PFSK-1 (cell line): Measurements from ENCODE around the gene PPM1M.

Experiments used
- POLR2AphosphoS5 ChIP-seq: IDR thresholded peaks from 2 replicates; pipeline ENCODE4 v1.6.1; 2012; ENCODE audit warnings: low read depth, mild to moderate bottlenecking, control low read depth, low read length, moderate library complexity
- REST ChIP-seq, 2 experiments: IDR thresholded peaks; 2 replicates each; pipeline versions ENCODE4 v1.6.1 to v1.8.0; 2011 to 2012; ENCODE audit warnings: low read depth in 2 of 2, low read length in 2 of 2, control low read depth in 1 of 2, inconsistent platforms in 1 of 2, mild to moderate bottlenecking in 1 of 2, moderate library complexity in 1 of 2; ENCODE audit not compliant: insufficient read depth in 1 of 2
- SIN3A ChIP-seq: IDR thresholded peaks from 2 replicates; pipeline ENCODE4 v1.6.1; 2012; ENCODE audit warnings: mild to moderate bottlenecking, low read length, moderate library complexity, borderline replicate concordance; ENCODE audit not compliant: insufficient read depth
- TAF1 ChIP-seq: IDR thresholded peaks from 2 replicates; pipeline ENCODE4 v1.6.1; 2012; ENCODE audit warnings: low read length, control low read depth, borderline replicate concordance; ENCODE audit not compliant: insufficient read depth

GRCh38 chr3:52283306-52283705, 37.7 kb downstream of the PPM1M start:
- no peak for TF ChIP-seq POLR2AphosphoS5
- TF ChIP-seq SIN3A, result no peak
- TF ChIP-seq REST (IDR thresholded peaks at IDR 0.05; ENCODE audit: insufficient read depth in 1 of 2, low read depth in 2 of 2, low read length in 2 of 2), result no peak
- TF ChIP-seq TAF1, result no peak
